T-helper 2 cell treated with Interferon-gamma antibody and Interleukin-4, amounts not matched to agents 5 μg/mL and 100 μg/mL, for 36 hours (primary cell): ENCODE results near the gene COA8.
"Not testable (repeated sequence)": the region's sequence is repeated elsewhere in the genome, so short reads cannot be mapped to it uniquely, and the experiment has no call there.

Experiments used
- DNase-seq: peaks from one replicate; pipeline ENCODE4 v3.0.0; 2021; ENCODE audit warnings: low spot score
- H3K27ac Mint-ChIP-seq: one replicate; pipeline ENCODE4 v1.8.0; 2021; ENCODE audit warnings: mild to moderate bottlenecking, mixed read lengths
- H3K27me3 Mint-ChIP-seq: one replicate; pipeline ENCODE4 v1.8.0; 2021; ENCODE audit warnings: low read depth, mixed read lengths
- H3K36me3 Mint-ChIP-seq: one replicate; pipeline ENCODE4 v1.8.0; 2021; ENCODE audit warnings: low read depth, mixed read lengths
- H3K4me1 Mint-ChIP-seq: one replicate; pipeline ENCODE4 v1.8.0; 2021; ENCODE audit warnings: low read depth, mixed read lengths
- H3K4me3 Mint-ChIP-seq: one replicate; pipeline ENCODE4 v1.8.0; 2022; ENCODE audit warnings: mild to moderate bottlenecking, moderate library complexity, mixed read lengths
- H3K9me3 Mint-ChIP-seq: one replicate; pipeline ENCODE4 v1.8.0; 2021; ENCODE audit warnings: mixed read lengths

COA8 gene

GRCh38 chr14:103521951-103522563, 40.7 kb upstream of the COA8 start:
- H3K27me3 Mint-ChIP-seq: peaks cover 18% of the 10 kb centered on the region
- H3K4me1 Mint-ChIP-seq: peaks cover 11% of the 10 kb centered on the region
- no peak overlapping the region for H3K4me3 Mint-ChIP-seq
- DNase-seq: no peak
- H3K36me3 Mint-ChIP-seq: no peaks in the 10 kb centered on the region
- H3K27ac Mint-ChIP-seq: no peak overlapping the region
- no peaks in the 10 kb centered on the region for H3K9me3 Mint-ChIP-seq

- H3K4me1 Mint-ChIP-seq: peaks cover 16% of the 10 kb centered on the region
- no peaks in the 10 kb centered on the region for H3K9me3 Mint-ChIP-seq
- H3K27me3 Mint-ChIP-seq: peaks cover 18% of the 10 kb centered on the region
- H3K4me3 Mint-ChIP-seq: peak within 1 kb of the TSS; percentile 24
- peak; percentile 29 for DNase-seq
- no peaks in the 10 kb centered on the region for H3K36me3 Mint-ChIP-seq
- no peak within 1 kb of the TSS for H3K27ac Mint-ChIP-seq
Measured at GRCh38 chr14:103522649-103523574, 39.8 kb upstream of the COA8 start, which contains the start of gene CKB. Gene CKB (minus strand): TSS chr14:103522830. CDS start chr14:103522493, 337 bp downstream.

GRCh38 chr14:103523575-103523954, 39.2 kb upstream of the COA8 start:
- no peaks in the 10 kb centered on the region for H3K36me3 Mint-ChIP-seq
- H3K4me3 Mint-ChIP-seq: peak overlapping the region; percentile 24
- no peak overlapping the region for H3K27ac Mint-ChIP-seq
- H3K4me1 Mint-ChIP-seq: peaks cover 16% of the 10 kb centered on the region
- H3K9me3 Mint-ChIP-seq: no peaks in the 10 kb centered on the region
- no peak for DNase-seq
- peaks cover 18% of the 10 kb centered on the region for H3K27me3 Mint-ChIP-seq

GRCh38 chr14:103524002-103524935, 38.5 kb upstream of the COA8 start:
- Mint-ChIP-seq H3K4me1 (peaks cover 10% of the 10 kb centered on the region), H3K9me3 (no peaks in the 10 kb centered on the region), H3K27me3 (peaks cover 18% of the 10 kb centered on the region), H3K27ac (no peak overlapping the region), H3K4me3 (peak overlapping the region; percentile 24), H3K36me3 (no peaks in the 10 kb centered on the region)
- no peak for DNase-seq

GRCh38 chr14:103525430-103526246, 37.1 kb upstream of the COA8 start:
- not testable (repeated sequence) for H3K27ac Mint-ChIP-seq, DNase-seq, H3K4me3 Mint-ChIP-seq, H3K36me3 Mint-ChIP-seq, H3K9me3 Mint-ChIP-seq
- peaks cover 18% of the 10 kb centered on the region for H3K27me3 Mint-ChIP-seq
- H3K4me1 Mint-ChIP-seq: peaks cover 11% of the 10 kb centered on the region

GRCh38 chr14:103526247-103526913, 36.4 kb upstream of the COA8 start:
- Mint-ChIP-seq H3K9me3 (no peaks in the 10 kb centered on the region), H3K27ac (no peak overlapping the region), H3K36me3 (peaks cover 3% of the 10 kb centered on the region), H3K4me3 (no peak overlapping the region), H3K27me3 (peaks cover 18% of the 10 kb centered on the region), H3K4me1 (peaks cover 13% of the 10 kb centered on the region)
- no peak for DNase-seq

GRCh38 chr14:103526914-103527248, 35.9 kb upstream of the COA8 start:
- no peak for DNase-seq
- peaks cover 18% of the 10 kb centered on the region for H3K27me3 Mint-ChIP-seq
- no peak overlapping the region for H3K27ac Mint-ChIP-seq
- peak overlapping the region; percentile 51 for H3K4me3 Mint-ChIP-seq
- H3K4me1 Mint-ChIP-seq: peaks cover 13% of the 10 kb centered on the region
- H3K9me3 Mint-ChIP-seq: no peaks in the 10 kb centered on the region
- H3K36me3 Mint-ChIP-seq: peaks cover 3% of the 10 kb centered on the region

- DNase-seq: peak; percentile 16
- Mint-ChIP-seq H3K36me3 (peaks cover 3% of the 10 kb centered on the region), H3K9me3 (no peaks in the 10 kb centered on the region), H3K4me1 (peaks cover 13% of the 10 kb centered on the region), H3K27ac (peak overlapping the region; percentile 68), H3K27me3 (peaks cover 18% of the 10 kb centered on the region), H3K4me3 (peak overlapping the region; percentile 96)
Measured at GRCh38 chr14:103527408-103528145, 35.2 kb upstream of the COA8 start.

GRCh38 chr14:103528146-103528586, 34.6 kb upstream of the COA8 start:
- H3K27ac Mint-ChIP-seq: peak overlapping the region; percentile 98
- no peaks in the 10 kb centered on the region for H3K9me3 Mint-ChIP-seq
- DNase-seq: no peak
- H3K27me3 Mint-ChIP-seq: peaks cover 18% of the 10 kb centered on the region
- peaks cover 3% of the 10 kb centered on the region for H3K36me3 Mint-ChIP-seq
- peaks cover 13% of the 10 kb centered on the region for H3K4me1 Mint-ChIP-seq
- H3K4me3 Mint-ChIP-seq: peak overlapping the region; percentile 96

GRCh38 chr14:103528587-103529382, 34.0 kb upstream of the COA8 start, which contains the start of gene TRMT61A:
Gene TRMT61A (plus strand): TSS chr14:103529196. CDS start chr14:103529979, 783 bp downstream.
- Mint-ChIP-seq H3K4me3 (peak within 1 kb of the TSS; percentile 96), H3K27me3 (peaks cover 12% of the 10 kb centered on the region), H3K4me1 (peaks cover 13% of the 10 kb centered on the region), H3K27ac (peak within 1 kb of the TSS; percentile 98), H3K36me3 (peaks cover 3% of the 10 kb centered on the region), H3K9me3 (no peaks in the 10 kb centered on the region)
- DNase-seq: peak; percentile 65
